Activated T-helper 1 cell treated with anti-CD3 and anti-CD28 coated beads, Interleukin-2, amount 50 U/mL, for 16 hours (primary cell): Measurements from ENCODE around the gene CACNA2D3.

Experiments
- DNase-seq, 2 donors: peaks; one replicate each; pipeline ENCODE4 v3.0.0-alpha.2; 2020; ENCODE audit warnings: low read depth in 1 of 2, low spot score in 1 of 2

The CACNA2D3 gene

DNA sequence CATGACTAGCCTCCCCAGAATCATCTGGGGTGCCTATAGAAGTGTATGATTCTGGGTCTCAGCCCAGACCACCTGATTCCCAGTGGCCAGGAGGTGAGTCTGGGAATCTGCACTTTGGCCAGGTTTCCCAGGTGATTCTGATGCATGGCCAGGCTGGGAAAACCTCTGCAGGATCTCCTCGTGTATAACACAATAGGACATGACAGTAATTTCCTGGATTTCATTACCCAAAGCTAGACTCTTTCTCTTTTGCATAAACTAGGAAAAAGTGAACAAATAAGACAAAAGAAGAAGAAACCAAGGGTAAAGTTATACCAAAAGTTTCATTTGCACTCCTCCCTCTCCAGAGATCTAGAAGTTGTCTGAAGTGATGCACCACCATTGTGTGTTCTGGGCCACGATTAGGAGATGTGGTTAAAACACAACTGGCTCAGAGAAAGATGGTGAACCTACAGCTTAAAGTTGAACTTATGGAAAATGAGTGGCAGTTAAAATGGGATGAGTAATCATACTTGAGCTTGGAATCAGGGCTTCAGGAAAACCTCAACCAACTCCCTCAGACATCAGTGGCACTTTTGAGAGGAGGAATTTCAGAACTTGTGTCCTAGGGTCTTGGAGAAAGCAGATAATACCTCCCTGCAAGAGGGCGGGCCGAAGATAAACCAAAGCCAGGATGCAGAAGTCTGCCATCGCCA is 914.7 kb downstream of the CACNA2D3 start:
- no peak for DNase-seq

GRCh38 chr3:55042591-55042990 is 920.2 kb downstream of the CACNA2D3 start:
- DNase-seq = no peak

GRCh38 chr3:55044486-55044885 is 922.1 kb downstream of the CACNA2D3 start:
- DNase-seq = no peak

GRCh38 chr3:55059027-55059629 is 936.8 kb downstream of the CACNA2D3 start:
- no peak for DNase-seq

- DNase-seq = no peak
Observed at GRCh38 chr3:55060896-55061719, 938.8 kb downstream of the CACNA2D3 start.

- DNase-seq = no peak
Observed at GRCh38 chr3:55061720-55062034, 939.3 kb downstream of the CACNA2D3 start.

DNA sequence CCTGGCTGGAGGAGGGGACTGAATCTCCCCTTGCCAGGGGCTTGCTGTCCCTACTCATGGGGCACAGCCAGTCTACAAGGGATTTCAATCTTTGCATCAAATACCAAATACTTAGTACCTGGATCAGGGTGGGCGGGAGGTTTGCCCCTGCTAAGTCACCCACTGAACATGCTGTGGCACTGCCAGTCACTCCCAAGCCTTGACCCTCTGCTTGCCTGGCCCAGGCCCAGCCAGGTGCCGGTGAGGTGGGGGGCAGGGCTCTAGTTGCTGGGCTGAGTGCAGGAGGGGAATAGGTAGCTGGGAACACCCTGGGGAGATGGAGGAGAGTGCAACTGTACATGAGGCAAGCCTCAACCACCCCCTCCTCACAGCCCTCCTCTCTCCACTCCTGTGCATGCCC is 941.8 kb downstream of the CACNA2D3 start:
- no peak for DNase-seq

GRCh38 chr3:55065331-55065730 is 943.0 kb downstream of the CACNA2D3 start:
- DNase-seq = no peak

GRCh38 chr3:55066551-55067047 is 944.2 kb downstream of the CACNA2D3 start:
- DNase-seq = no peak

GRCh38 chr3:55069950-55070349 is 947.6 kb downstream of the CACNA2D3 start:
- DNase-seq = no peak

- no peak for DNase-seq
Observed at GRCh38 chr3:55074796-55075195, 952.4 kb downstream of the CACNA2D3 start.

- no peak for DNase-seq
Observed at GRCh38 chr3:55075846-55076245, 953.5 kb downstream of the CACNA2D3 start.

GRCh38 chr3:55077726-55078125 is 955.4 kb downstream of the CACNA2D3 start:
- DNase-seq = no peak

DNA sequence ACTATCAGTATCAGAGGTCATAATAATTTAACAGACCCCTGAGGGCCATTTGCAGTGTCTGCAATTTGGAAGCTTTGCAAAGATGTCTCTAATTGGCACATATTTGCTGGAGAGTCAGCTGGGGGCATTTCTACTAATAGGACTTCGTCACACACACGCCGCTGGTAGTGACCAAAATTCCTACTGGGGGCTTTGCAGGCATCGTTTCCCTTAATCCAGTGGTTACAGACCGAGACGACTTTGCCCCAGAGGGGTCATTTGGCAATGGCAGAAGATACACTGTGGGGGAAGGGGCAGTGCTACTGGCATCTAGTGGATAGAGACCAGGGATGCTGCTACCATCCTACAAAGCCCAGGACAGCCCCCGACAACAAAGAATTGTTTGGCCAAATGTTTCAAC is 956.5 kb downstream of the CACNA2D3 start:
- no peak for DNase-seq

DNA sequence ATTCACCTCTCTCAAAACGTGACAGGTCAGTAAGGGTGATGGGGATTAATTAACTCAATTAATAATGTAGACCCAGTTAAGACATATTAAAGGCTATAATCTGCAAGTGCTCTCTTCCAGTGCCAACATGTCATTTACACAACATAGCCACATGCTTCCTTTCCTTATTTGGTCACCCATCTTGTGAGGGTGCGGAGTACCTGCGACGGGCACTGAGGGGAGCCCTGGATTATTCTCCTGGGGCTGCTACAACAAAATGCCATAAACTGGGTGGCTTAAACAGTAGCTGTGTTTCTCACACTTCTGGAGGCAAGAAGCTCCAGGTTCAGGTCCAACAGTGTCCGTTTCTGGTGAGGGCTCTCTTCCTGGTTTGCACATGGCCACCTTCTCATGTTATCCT is 962.9 kb downstream of the CACNA2D3 start:
- DNase-seq = no peak

- no peak for DNase-seq
Observed at GRCh38 chr3:55089211-55089610, 966.9 kb downstream of the CACNA2D3 start.

GRCh38 chr3:55090291-55090690 is 967.9 kb downstream of the CACNA2D3 start:
- DNase-seq = no peak

GRCh38 chr3:55090746-55091145 is 968.4 kb downstream of the CACNA2D3 start:
- no peak for DNase-seq

DNA sequence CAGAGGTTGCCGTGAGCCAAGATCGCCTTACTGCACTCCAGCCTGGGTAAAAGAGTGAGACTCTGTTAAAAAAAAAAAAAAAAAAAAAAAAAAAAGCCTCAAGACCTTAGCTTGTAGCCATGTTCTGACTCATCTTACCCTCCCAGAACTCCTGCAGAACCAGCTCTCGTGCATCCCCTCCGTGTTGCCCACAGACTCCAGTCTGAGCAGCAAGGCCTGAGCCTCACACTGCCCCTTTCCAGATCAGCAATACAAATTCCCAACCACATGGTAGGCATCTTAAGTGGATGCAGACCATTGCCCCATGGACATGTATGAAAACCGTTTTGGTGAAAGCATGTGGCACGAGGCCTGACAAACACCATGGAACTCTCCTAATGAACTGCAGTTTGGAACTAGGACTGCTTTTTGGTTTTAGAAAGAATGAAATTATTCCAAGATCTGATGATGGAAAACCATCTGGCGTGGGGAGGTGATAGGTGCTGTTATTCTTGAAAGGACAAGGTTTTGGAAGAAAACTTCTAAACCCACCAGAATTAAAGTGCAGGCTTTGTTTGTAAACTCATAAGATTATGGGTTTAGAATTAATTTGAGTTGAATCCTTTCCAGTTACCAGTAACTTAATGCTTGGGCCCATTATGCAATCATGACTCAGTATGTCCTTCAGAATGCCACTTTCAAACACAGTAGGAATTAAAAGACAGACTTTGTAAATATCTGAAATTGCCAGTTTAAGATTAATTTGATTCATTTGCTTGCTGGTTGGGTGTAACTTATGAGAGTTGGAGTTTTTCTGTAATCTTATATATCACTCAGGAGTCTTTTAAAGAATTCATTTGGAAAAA is 969.3 kb downstream of the CACNA2D3 start:
- DNase-seq = no peak

- no peak for DNase-seq
Observed at GRCh38 chr3:55094676-55095075, 972.3 kb downstream of the CACNA2D3 start.

DNA sequence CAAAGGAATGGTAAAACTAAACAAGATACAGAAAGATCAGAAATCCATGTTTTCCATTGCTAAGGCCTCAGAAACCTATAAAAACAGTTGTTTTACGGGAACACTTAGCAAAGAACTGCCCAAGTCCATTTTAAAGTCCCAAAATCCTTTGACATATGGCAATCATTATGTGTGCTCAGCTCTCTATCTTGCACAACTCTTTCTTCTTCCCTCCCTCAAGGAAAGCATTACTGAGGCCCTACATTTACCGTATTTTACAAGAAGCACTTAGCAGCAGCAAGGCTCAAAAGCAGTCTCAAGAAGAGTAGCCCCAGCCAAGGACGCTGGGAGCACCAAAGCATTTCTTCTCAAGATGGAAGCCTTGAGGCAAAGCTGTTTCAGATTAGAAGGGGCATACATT is 975.1 kb downstream of the CACNA2D3 start:
- no peak for DNase-seq
